Neural cell (in vitro differentiated cells): ENCODE measurements around the gene TPRA1.

Experiments used
- EP300 ChIP-seq: fragments of 450-650 bp; conservative IDR thresholded peaks from 2 replicates; pipeline ENCODE4 v1.6.1; 2014; ENCODE audit warnings: antibody characterized with exemption, mild to moderate bottlenecking, moderate library complexity; ENCODE audit not compliant: poor library complexity, severe bottlenecking
- EZH2 ChIP-seq: fragments of 200-600, 300-800 bp; shearing (Covaris generic), sonication (generic); IDR thresholded peaks from 2 replicates; pipeline ENCODE4 v1.6.1; 2014; ENCODE audit warnings: antibody characterized with exemption, low read length, borderline replicate concordance, mild to moderate bottlenecking; ENCODE audit not compliant: insufficient read depth, poor library complexity, severe bottlenecking
- POLR2AphosphoS5 ChIP-seq: IDR thresholded peaks from 2 replicates; pipeline ENCODE4 v1.6.1; 2012
- RAD21 ChIP-seq: fragments of 450-650 bp; conservative IDR thresholded peaks from 2 replicates; pipeline ENCODE4 v1.6.1; 2014; ENCODE audit warnings: antibody characterized with exemption, mild to moderate bottlenecking, moderate library complexity
- SMC3 ChIP-seq: fragments of 450-650 bp; conservative IDR thresholded peaks from 2 replicates; pipeline ENCODE4 v1.6.1; 2014; ENCODE audit warnings: antibody characterized with exemption, mild to moderate bottlenecking, moderate library complexity; ENCODE audit not compliant: poor library complexity
- TAF1 ChIP-seq: IDR thresholded peaks from 2 replicates; pipeline ENCODE4 v1.6.1; 2012; ENCODE audit warnings: low read depth
- TF ChIP-seq, protein P1 (sequence below): fragments of 450-650 bp; IDR thresholded peaks from 2 replicates; pipeline ENCODE4 v1.5.1; 2014; ENCODE audit warnings: antibody characterized with exemption, mild to moderate bottlenecking, moderate library complexity; ENCODE audit not compliant: poor library complexity, severe bottlenecking
- TF ChIP-seq, protein P2 (sequence below): IDR thresholded peaks from 2 replicates; pipeline ENCODE4 v1.6.1; 2012; ENCODE audit warnings: borderline replicate concordance

DNA sequence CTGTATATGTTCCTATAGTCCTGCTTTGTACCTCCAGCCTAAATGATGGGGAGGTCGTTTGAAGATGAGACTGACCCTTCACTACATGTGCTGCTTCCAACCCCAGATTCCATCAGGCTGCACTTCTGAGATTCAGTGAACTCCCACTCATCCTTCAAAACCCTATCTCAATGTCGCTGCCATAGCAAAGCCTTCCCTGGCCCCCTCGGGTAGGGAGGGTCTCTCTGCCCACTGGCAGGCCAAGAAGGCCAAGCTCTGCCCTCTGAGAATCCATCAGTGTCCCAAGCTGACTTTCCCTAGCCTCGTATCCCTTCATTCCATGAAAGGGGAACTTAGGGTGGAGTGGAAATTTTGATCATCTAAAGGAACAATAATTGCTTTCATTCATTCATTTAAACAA lies 35.4 kb downstream of the TPRA1 start:
- TF ChIP-seq, protein P1, sequence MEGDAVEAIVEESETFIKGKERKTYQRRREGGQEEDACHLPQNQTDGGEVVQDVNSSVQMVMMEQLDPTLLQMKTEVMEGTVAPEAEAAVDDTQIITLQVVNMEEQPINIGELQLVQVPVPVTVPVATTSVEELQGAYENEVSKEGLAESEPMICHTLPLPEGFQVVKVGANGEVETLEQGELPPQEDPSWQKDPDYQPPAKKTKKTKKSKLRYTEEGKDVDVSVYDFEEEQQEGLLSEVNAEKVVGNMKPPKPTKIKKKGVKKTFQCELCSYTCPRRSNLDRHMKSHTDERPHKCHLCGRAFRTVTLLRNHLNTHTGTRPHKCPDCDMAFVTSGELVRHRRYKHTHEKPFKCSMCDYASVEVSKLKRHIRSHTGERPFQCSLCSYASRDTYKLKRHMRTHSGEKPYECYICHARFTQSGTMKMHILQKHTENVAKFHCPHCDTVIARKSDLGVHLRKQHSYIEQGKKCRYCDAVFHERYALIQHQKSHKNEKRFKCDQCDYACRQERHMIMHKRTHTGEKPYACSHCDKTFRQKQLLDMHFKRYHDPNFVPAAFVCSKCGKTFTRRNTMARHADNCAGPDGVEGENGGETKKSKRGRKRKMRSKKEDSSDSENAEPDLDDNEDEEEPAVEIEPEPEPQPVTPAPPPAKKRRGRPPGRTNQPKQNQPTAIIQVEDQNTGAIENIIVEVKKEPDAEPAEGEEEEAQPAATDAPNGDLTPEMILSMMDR = no peak
- TF ChIP-seq POLR2AphosphoS5 (no peak), RAD21 (no peak), EZH2 (no peak), SMC3 (no peak), EP300 (no peak), TAF1 (no peak)
- TF ChIP-seq, protein P2, sequence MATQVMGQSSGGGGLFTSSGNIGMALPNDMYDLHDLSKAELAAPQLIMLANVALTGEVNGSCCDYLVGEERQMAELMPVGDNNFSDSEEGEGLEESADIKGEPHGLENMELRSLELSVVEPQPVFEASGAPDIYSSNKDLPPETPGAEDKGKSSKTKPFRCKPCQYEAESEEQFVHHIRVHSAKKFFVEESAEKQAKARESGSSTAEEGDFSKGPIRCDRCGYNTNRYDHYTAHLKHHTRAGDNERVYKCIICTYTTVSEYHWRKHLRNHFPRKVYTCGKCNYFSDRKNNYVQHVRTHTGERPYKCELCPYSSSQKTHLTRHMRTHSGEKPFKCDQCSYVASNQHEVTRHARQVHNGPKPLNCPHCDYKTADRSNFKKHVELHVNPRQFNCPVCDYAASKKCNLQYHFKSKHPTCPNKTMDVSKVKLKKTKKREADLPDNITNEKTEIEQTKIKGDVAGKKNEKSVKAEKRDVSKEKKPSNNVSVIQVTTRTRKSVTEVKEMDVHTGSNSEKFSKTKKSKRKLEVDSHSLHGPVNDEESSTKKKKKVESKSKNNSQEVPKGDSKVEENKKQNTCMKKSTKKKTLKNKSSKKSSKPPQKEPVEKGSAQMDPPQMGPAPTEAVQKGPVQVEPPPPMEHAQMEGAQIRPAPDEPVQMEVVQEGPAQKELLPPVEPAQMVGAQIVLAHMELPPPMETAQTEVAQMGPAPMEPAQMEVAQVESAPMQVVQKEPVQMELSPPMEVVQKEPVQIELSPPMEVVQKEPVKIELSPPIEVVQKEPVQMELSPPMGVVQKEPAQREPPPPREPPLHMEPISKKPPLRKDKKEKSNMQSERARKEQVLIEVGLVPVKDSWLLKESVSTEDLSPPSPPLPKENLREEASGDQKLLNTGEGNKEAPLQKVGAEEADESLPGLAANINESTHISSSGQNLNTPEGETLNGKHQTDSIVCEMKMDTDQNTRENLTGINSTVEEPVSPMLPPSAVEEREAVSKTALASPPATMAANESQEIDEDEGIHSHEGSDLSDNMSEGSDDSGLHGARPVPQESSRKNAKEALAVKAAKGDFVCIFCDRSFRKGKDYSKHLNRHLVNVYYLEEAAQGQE = no peak
